ENCODE results near the gene ST6GAL2.

The ST6GAL2 gene

GRCh38 chr2:106812383-106812782, 73.6 kb downstream of the ST6GAL2 start:
- no peaks in the 10 kb centered on the region for H3K9me2 ChIP-seq (replicated peaks; ENCODE audit: control insufficient read depth, low read length)
- H3K4me3 ChIP-seq (ENCODE audit: low read length) = no peak overlapping the region
- no peaks in the 10 kb centered on the region for H3K36me3 ChIP-seq (ENCODE audit: control insufficient read depth, low read length)
- H3F3A ChIP-seq (ENCODE audit: control insufficient read depth, insufficient read depth) = no peaks in the 10 kb centered on the region
- H3K9me3 ChIP-seq (ENCODE audit: control insufficient read depth, insufficient read depth, low read length) = no peaks in the 10 kb centered on the region
- no peaks in the 10 kb centered on the region for H3K79me2 ChIP-seq (ENCODE audit: control insufficient read depth, low read length)
- no peak overlapping the region for H3K4me2 ChIP-seq (ENCODE audit: low read length)
- TF ChIP-seq EZH2phosphoT487 (IDR thresholded peaks at IDR 0.05; ENCODE audit: borderline replicate concordance, low read length) = no peak
- TF ChIP-seq, protein P1, sequence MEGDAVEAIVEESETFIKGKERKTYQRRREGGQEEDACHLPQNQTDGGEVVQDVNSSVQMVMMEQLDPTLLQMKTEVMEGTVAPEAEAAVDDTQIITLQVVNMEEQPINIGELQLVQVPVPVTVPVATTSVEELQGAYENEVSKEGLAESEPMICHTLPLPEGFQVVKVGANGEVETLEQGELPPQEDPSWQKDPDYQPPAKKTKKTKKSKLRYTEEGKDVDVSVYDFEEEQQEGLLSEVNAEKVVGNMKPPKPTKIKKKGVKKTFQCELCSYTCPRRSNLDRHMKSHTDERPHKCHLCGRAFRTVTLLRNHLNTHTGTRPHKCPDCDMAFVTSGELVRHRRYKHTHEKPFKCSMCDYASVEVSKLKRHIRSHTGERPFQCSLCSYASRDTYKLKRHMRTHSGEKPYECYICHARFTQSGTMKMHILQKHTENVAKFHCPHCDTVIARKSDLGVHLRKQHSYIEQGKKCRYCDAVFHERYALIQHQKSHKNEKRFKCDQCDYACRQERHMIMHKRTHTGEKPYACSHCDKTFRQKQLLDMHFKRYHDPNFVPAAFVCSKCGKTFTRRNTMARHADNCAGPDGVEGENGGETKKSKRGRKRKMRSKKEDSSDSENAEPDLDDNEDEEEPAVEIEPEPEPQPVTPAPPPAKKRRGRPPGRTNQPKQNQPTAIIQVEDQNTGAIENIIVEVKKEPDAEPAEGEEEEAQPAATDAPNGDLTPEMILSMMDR (IDR thresholded peaks at IDR 0.05; ENCODE audit: low read depth, low read length, poor library complexity, severe bottlenecking) = no peak
- no peaks in the 10 kb centered on the region for H3K4me1 ChIP-seq (ENCODE audit: control insufficient read depth, low read length)
- no peak overlapping the region for H3K27ac ChIP-seq (ENCODE audit: low read depth, low read length)
- H3K27me3 ChIP-seq (ENCODE audit: control insufficient read depth, low read length) = no peaks in the 10 kb centered on the region
- no peaks in the 10 kb centered on the region for H4K20me1 ChIP-seq (ENCODE audit: control insufficient read depth, insufficient read depth, low read depth, low read length)

DNA sequence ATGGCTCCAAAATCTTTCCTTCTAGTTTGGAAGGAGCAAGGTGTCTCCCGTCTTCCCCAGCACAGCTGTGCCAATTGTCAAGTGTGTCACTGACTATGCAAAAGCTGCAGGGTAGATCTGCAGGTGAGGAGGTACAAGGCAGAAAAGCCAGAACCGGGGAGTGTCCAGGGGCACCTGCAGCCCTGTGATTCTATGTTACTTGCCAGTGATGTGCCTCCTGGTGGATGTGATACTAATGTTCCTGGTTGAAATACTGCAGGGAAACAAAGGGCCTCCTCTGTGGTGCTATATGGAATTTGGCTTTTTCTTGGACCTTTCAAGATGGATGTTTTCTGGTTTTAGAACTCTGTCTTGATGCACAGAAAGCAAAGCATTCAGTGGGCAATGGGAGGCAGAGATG, 80.3 kb downstream of the ST6GAL2 start:
- Histone ChIP-seq H3K4me1 (ENCODE audit: control insufficient read depth, low read length) (no peaks in the 10 kb centered on the region), H3K4me2 (ENCODE audit: low read length) (no peak overlapping the region), H4K20me1 (ENCODE audit: control insufficient read depth, insufficient read depth, low read depth, low read length) (no peaks in the 10 kb centered on the region), H3K9me2 (replicated peaks; ENCODE audit: control insufficient read depth, low read length) (no peaks in the 10 kb centered on the region; the same call in 1 of the 2 replicates), H3K36me3 (ENCODE audit: control insufficient read depth, low read length) (no peaks in the 10 kb centered on the region), H3K79me2 (ENCODE audit: control insufficient read depth, low read length) (no peaks in the 10 kb centered on the region), H3K9me3 (ENCODE audit: control insufficient read depth, insufficient read depth, low read length) (no peaks in the 10 kb centered on the region; the same call in 1 of the 2 replicates), H3K27me3 (ENCODE audit: control insufficient read depth, low read length) (no peaks in the 10 kb centered on the region), H3F3A (ENCODE audit: control insufficient read depth, insufficient read depth) (no peaks in the 10 kb centered on the region), H3K27ac (ENCODE audit: low read depth, low read length) (no peak overlapping the region), H3K4me3 (ENCODE audit: low read length) (no peak overlapping the region)
- TF ChIP-seq EZH2phosphoT487 (IDR thresholded peaks at IDR 0.05; ENCODE audit: borderline replicate concordance, low read length) = no peak
- TF ChIP-seq, protein P1 (IDR thresholded peaks at IDR 0.05; ENCODE audit: low read depth, low read length, poor library complexity, severe bottlenecking) = no peak

DNA sequence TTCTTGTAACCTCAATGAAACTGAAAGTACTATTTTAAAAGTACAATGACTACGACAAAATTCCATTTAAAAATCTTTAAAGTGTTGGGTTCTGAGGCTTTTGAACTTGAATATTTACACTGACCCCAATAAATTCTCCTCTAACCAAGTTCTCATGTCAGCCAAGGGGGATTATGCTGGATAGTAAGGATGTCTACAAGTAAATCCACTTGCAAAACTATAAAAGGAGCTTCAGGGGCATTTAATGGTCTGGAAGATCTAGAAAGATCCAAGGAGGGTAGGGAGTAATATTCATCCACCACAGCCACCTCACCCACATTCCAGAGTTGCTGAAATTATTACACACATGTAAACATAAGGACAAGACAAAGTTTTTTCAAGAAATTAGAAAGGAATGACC, 81.8 kb downstream of the ST6GAL2 start:
- Histone ChIP-seq H3K4me1 (ENCODE audit: control insufficient read depth, low read length) (no peaks in the 10 kb centered on the region), H3K9me3 (ENCODE audit: control insufficient read depth, insufficient read depth, low read length) (no peaks in the 10 kb centered on the region; the same call in 1 of the 2 replicates), H3K36me3 (ENCODE audit: control insufficient read depth, low read length) (no peaks in the 10 kb centered on the region), H3K27ac (ENCODE audit: low read depth, low read length) (no peak overlapping the region), H3K4me3 (ENCODE audit: low read length) (no peak overlapping the region), H3K27me3 (ENCODE audit: control insufficient read depth, low read length) (no peaks in the 10 kb centered on the region), H3K4me2 (ENCODE audit: low read length) (no peak overlapping the region), H3K79me2 (ENCODE audit: control insufficient read depth, low read length) (no peaks in the 10 kb centered on the region), H3F3A (ENCODE audit: control insufficient read depth, insufficient read depth) (no peaks in the 10 kb centered on the region), H4K20me1 (ENCODE audit: control insufficient read depth, insufficient read depth, low read depth, low read length) (no peaks in the 10 kb centered on the region), H3K9me2 (replicated peaks; ENCODE audit: control insufficient read depth, low read length) (no peaks in the 10 kb centered on the region; the same call in 1 of the 2 replicates)
- no peak for TF ChIP-seq EZH2phosphoT487 (IDR thresholded peaks at IDR 0.05; ENCODE audit: borderline replicate concordance, low read length)
- TF ChIP-seq, protein P1 (IDR thresholded peaks at IDR 0.05; ENCODE audit: low read depth, low read length, poor library complexity, severe bottlenecking) = no peak

Data from DOHH2 (cell line).